ENCODE measurements around the gene BANF1. TPM values are rescaled to one million over a fixed set of nuclear protein-coding genes. Genes with fewer than 3 reads are reported as not detected.

Gene BANF1
- polyA plus RNA-seq, 1 donor (not counting 4 experiments of a cell fraction or from before 2014, with no cell fraction given), result 154 TPM

DNA sequence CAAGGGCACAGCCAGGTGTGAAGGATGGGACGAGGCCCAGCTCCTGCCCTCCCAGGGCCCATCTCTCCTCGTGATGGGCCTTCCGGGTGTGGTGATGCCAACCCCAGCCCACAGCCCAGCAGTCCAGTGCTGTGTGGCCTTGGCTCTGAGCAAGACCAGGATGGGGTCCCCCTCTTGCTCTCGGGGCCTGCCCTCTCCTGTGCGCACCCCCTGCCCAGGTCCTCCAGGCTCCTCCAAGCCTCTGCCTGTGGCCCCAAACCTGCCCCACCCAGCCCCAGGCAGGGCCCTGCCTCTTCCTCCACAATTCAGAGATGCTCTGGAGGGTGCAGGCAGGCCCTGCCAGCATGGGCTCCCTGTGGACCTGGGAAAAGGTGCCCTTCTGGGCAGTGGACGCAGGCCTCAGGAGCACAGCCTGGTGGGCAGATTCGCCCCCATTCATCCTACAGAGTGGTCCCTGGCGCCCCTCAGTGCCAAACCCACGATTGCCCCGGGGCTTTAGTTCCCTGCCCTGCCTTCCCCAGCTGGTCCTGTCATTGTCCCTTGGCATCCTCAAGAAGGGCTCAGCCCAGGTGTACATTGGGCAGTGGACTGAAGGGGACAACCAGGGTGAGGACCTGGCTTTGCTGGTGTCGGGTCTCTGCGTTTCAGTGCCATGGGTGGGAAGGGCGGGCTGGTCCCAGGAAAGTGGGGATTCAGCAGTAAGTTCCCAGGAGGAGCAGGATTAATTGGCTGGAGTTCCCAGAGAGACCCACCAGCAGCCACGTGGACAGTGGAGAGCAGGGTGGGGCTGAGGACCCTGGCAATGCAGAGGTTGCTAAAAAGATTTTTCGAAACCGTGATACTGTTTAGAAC, 20.1 kb upstream of the BANF1 start:
- FAIRE-seq (no peak), DNase-seq (ENCODE audit: low read depth, low spot score) (no peak)
- no peaks in the 10 kb centered on the region for H3K27me3 ChIP-seq (ENCODE audit: control insufficient read depth, extremely low read depth, insufficient read depth, low read length)
- H3K4me3 ChIP-seq (ENCODE audit: control insufficient read depth in 2 of 3, extremely low read depth in 1 of 3, insufficient read depth in 2 of 3, low read depth in 1 of 3, low read length in 3 of 3), result no peak overlapping the region
- H3K9me3 ChIP-seq (ENCODE audit: control insufficient read depth, low read depth, low read length), result no peaks in the 10 kb centered on the region
- dilution Hi-C loops (cut with MboI; ENCODE audit: extremely low pct_ligation_motif_present, low sequenced_read_pairs), result no loop called here
- H3K4me2 ChIP-seq (ENCODE audit: control insufficient read depth, extremely low read depth, insufficient read depth, low read depth, low read length), result no peak overlapping the region
- no peaks in the 10 kb centered on the region for H3K4me1 ChIP-seq (ENCODE audit: control insufficient read depth, extremely low read depth, insufficient read depth, low read length)
- no peak overlapping the region for H3K9ac ChIP-seq (ENCODE audit: control insufficient read depth, extremely low read depth, insufficient read depth, low read length)
- H3K9me1 ChIP-seq (ENCODE audit: control insufficient read depth, extremely low read depth, insufficient read depth, low read length), result no peaks in the 10 kb centered on the region
- no peak overlapping the region for H3K27ac ChIP-seq (ENCODE audit: control insufficient read depth, insufficient read depth, low read length)
- no peak for TF ChIP-seq EZH2 (IDR thresholded peaks at IDR 0.05; ENCODE audit: low read length)
- TF ChIP-seq, protein P1, sequence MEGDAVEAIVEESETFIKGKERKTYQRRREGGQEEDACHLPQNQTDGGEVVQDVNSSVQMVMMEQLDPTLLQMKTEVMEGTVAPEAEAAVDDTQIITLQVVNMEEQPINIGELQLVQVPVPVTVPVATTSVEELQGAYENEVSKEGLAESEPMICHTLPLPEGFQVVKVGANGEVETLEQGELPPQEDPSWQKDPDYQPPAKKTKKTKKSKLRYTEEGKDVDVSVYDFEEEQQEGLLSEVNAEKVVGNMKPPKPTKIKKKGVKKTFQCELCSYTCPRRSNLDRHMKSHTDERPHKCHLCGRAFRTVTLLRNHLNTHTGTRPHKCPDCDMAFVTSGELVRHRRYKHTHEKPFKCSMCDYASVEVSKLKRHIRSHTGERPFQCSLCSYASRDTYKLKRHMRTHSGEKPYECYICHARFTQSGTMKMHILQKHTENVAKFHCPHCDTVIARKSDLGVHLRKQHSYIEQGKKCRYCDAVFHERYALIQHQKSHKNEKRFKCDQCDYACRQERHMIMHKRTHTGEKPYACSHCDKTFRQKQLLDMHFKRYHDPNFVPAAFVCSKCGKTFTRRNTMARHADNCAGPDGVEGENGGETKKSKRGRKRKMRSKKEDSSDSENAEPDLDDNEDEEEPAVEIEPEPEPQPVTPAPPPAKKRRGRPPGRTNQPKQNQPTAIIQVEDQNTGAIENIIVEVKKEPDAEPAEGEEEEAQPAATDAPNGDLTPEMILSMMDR (optimal IDR thresholded peaks at IDR 0.05 in 1 of 3, IDR thresholded peaks at IDR 0.05 in 1 of 3, conservative IDR thresholded peaks at IDR 0.05 in 1 of 3; ENCODE audit: extremely low read depth in 1 of 3, insufficient read depth in 2 of 3, low read length in 3 of 3), result no peak
- H2AFZ ChIP-seq (ENCODE audit: control insufficient read depth, low read length), result no peak overlapping the region
- H3K36me3 ChIP-seq (ENCODE audit: control insufficient read depth in 2 of 2, extremely low read depth in 1 of 2, insufficient read depth in 2 of 2, low read length in 2 of 2), result peaks cover 10 to 14% of the 10 kb centered on the region in 2 experiments
- no peaks in the 10 kb centered on the region for H3K79me2 ChIP-seq (ENCODE audit: control insufficient read depth, insufficient read depth, low read length)
- H4K20me1 ChIP-seq (ENCODE audit: control insufficient read depth, extremely low read depth, insufficient read depth, low read length), result no peaks in the 10 kb centered on the region

DNA sequence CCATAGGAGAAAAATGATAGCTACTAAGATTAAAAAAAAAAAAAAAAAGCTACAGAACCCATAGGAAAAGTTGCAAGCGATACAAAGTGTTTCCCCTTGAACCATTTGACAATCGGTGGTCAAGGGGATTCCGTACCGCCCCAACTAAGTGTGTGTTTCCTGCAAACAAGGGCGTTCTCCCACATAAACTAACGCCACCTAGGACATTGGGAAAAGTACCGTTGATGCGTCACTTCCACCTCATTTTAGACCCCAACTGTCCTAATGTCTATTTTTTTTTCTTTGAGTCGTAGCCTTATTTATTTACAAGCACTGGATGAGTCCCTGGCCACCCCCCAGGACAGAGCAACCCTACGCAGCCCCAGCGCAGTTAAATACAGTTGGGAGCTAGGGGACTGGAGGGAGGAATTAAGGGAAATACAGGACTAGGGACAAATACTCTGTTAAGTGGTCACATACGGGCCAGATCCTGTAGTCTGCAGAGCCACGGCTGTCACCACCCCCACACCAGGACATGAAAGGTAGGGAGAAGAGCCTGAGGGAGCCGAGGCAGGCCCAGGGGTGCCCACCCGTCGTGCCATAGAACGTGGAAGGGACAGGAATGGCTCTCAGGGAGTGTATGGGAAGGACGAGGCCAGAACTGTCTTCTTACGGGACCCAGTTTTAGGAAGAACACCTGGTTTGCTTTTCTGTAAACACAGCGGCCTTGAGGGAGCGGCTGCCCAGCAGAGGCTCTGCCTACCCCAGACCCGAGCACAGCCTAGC, 19.3 kb upstream of the BANF1 start:
- H3K27me3 ChIP-seq (ENCODE audit: control insufficient read depth, extremely low read depth, insufficient read depth, low read length), result no peaks in the 10 kb centered on the region
- peaks cover 3 to 6% of the 10 kb centered on the region in 2 experiments for H3K36me3 ChIP-seq (ENCODE audit: control insufficient read depth in 2 of 2, extremely low read depth in 1 of 2, insufficient read depth in 2 of 2, low read length in 2 of 2)
- FAIRE-seq (no peak), DNase-seq (ENCODE audit: low read depth, low spot score) (no peak)
- no peak overlapping the region for H3K27ac ChIP-seq (ENCODE audit: control insufficient read depth, insufficient read depth, low read length)
- H3K9ac ChIP-seq (ENCODE audit: control insufficient read depth, extremely low read depth, insufficient read depth, low read length), result no peak overlapping the region
- H3K9me3 ChIP-seq (ENCODE audit: control insufficient read depth, low read depth, low read length), result no peaks in the 10 kb centered on the region
- TF ChIP-seq EZH2 (IDR thresholded peaks at IDR 0.05; ENCODE audit: low read length), result no peak
- TF ChIP-seq, protein P1 (optimal IDR thresholded peaks at IDR 0.05 in 1 of 3, IDR thresholded peaks at IDR 0.05 in 1 of 3, conservative IDR thresholded peaks at IDR 0.05 in 1 of 3; ENCODE audit: extremely low read depth in 1 of 3, insufficient read depth in 2 of 3, low read length in 3 of 3), result no peak
- no peak overlapping the region for H3K4me3 ChIP-seq (ENCODE audit: control insufficient read depth in 2 of 3, extremely low read depth in 1 of 3, insufficient read depth in 2 of 3, low read depth in 1 of 3, low read length in 3 of 3)
- no peak overlapping the region for H2AFZ ChIP-seq (ENCODE audit: control insufficient read depth, low read length)
- dilution Hi-C loops (cut with MboI; ENCODE audit: extremely low pct_ligation_motif_present, low sequenced_read_pairs), result no loop called here
- no peaks in the 10 kb centered on the region for H3K79me2 ChIP-seq (ENCODE audit: control insufficient read depth, insufficient read depth, low read length)
- H3K4me1 ChIP-seq (ENCODE audit: control insufficient read depth, extremely low read depth, insufficient read depth, low read length), result no peaks in the 10 kb centered on the region
- H3K9me1 ChIP-seq (ENCODE audit: control insufficient read depth, extremely low read depth, insufficient read depth, low read length), result no peaks in the 10 kb centered on the region
- no peak overlapping the region for H3K4me2 ChIP-seq (ENCODE audit: control insufficient read depth, extremely low read depth, insufficient read depth, low read depth, low read length)
- H4K20me1 ChIP-seq (ENCODE audit: control insufficient read depth, extremely low read depth, insufficient read depth, low read length), result no peaks in the 10 kb centered on the region

All from keratinocyte (primary cell).